ENCODE data around the gene MSI2. TPM values are rescaled to one million over a fixed set of nuclear protein-coding genes. Genes with fewer than 3 reads are reported as not detected.

Gene MSI2
- total RNA-seq, 2 experiments from 2014 or later = 59.6 to 61.7 TPM

- H3K4me3 Mint-ChIP-seq = peak overlapping the region; percentile 83
- H3K27ac Mint-ChIP-seq = peak overlapping the region; percentile 95
- peaks cover 36% of the 10 kb centered on the region for H3K36me3 Mint-ChIP-seq (ENCODE audit: low read depth)
- no peaks in the 10 kb centered on the region for H3K9me3 Mint-ChIP-seq
- no peak for TF ChIP-seq CTCF (IDR thresholded peaks at IDR 0.05)
- POLR2A ChIA-PET = interaction anchor here (0.7 to 1.6 kb wide), 11 partner anchors 9 to 750 kb away, joined by 3 to 5 read pairs (median 3); partner anchors contain the start of gene SRSF1
- peak; percentile 21 for ATAC-seq
- H3K4me1 Mint-ChIP-seq (ENCODE audit: low read depth) = peaks cover 50% of the 10 kb centered on the region
- peak; percentile 59 for DNase-seq
- intact Hi-C loops (cut with micrococcal nuclease) = no loop called here
- H3K27me3 Mint-ChIP-seq = no peaks in the 10 kb centered on the region
- CTCF ChIA-PET = interaction anchor here (0.9 to 6.1 kb wide), 6 partner anchors 14 to 490 kb away, joined by 3 to 54 read pairs (median 4); no protein-coding TSS in a partner anchor
Observed at GRCh38 chr17:57257195-57257894, 1.0 kb downstream of the MSI2 start.

DNA sequence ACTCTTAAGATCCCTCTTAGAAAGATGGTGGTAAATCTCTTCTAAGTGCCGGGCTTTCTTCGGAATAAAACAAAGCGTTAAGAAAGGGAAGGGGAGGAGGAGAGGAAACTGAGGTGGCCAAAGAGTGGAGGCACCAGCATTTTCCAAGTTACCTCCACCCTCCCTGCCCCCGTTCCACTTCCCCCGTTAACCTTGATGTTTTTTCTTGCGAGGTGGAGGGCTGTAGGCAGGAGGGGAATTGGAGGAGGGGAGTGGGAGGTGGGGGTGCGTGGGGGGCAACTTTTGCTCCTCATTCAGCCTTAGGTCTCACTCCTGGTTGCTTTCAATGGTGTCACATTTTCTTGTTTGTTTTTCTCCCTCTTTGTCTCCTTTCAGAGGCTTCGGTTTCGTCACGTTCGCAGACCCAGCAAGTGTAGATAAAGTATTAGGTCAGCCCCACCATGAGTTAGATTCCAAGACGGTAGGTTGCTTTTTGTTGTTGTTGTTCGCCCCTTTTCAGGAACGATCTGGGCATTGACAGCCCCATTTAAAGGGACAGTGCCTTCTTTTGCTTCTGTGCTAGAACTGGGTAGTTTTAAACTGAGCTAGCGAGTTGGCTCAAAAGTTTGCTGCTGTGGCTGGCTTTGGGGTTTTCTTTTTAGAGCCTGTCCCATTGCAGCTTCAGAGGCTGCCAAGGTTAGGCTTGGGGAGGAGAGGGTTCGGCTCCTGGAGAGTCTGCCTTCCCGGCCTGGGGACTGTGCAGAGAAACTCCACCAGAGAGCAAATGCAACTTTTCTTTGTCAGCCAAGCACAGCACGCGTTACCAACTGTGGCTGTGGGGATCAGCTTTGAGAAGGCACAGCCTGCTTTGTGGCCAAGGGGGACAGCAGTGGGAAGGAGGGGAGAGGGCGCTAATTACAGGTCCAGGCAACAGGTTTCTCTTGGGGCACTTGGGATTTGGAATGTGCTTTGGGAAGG, 1.9 kb downstream of the MSI2 start:
- CTCF ChIA-PET = interaction anchor here (1.0 to 6.1 kb wide), 5 partner anchors 14 to 490 kb away, joined by 3 to 54 read pairs (median 4); no protein-coding TSS in a partner anchor
- H3K36me3 Mint-ChIP-seq (ENCODE audit: low read depth) = peaks cover 45% of the 10 kb centered on the region
- ATAC-seq (no peak), DNase-seq (no peak)
- intact Hi-C loops (cut with micrococcal nuclease) = no loop called here
- no peaks in the 10 kb centered on the region for H3K9me3 Mint-ChIP-seq
- no peak for TF ChIP-seq CTCF (IDR thresholded peaks at IDR 0.05)
- no peaks in the 10 kb centered on the region for H3K27me3 Mint-ChIP-seq
- peaks cover 57% of the 10 kb centered on the region for H3K4me1 Mint-ChIP-seq (ENCODE audit: low read depth)
- H3K4me3 Mint-ChIP-seq = peak overlapping the region; percentile 83
- POLR2A ChIA-PET = interaction anchor here (0.7 to 1.6 kb wide), 12 partner anchors 8 to 749 kb away, joined by 3 to 5 read pairs (median 3); partner anchors contain the start of gene SRSF1
- peak overlapping the region; percentile 95 for H3K27ac Mint-ChIP-seq

DNA sequence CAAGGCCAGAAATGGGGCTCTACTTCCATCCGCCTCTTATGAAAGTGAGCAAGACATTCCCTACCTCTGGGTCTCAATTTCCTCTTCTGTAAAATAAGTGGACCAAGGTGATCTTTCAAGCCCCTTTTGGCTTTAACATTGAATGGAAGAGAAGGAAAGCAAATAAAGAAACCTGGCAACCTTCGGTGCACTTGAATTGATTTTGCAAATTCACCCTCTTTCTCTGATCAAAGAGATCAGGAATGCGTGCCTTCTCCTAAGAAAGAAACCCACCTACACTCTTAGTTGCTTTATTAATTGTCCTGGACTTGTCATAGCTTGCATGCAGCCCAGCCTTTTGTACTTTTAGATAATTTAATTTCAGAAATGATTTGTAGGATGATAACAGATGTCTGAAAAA, 3.0 kb downstream of the MSI2 start:
- TF ChIP-seq CTCF (IDR thresholded peaks at IDR 0.05) = no peak
- intact Hi-C loops (cut with micrococcal nuclease) = no loop called here
- DNase-seq (no peak), ATAC-seq (no peak)
- Mint-ChIP-seq H3K4me3 (peak overlapping the region; percentile 83), H3K36me3 (ENCODE audit: low read depth) (peaks cover 54% of the 10 kb centered on the region), H3K27me3 (no peaks in the 10 kb centered on the region), H3K9me3 (no peaks in the 10 kb centered on the region), H3K4me1 (ENCODE audit: low read depth) (peaks cover 64% of the 10 kb centered on the region), H3K27ac (no peak overlapping the region)
- POLR2A ChIA-PET = interaction anchor here (1.3 kb wide), 1 partner anchor 18 kb away, joined by 4 read pairs; no protein-coding TSS in a partner anchor
- CTCF ChIA-PET = interaction anchor here (1.2 to 6.1 kb wide), 4 partner anchors 16 to 524 kb away, joined by 3 to 54 read pairs (median 4); no protein-coding TSS in a partner anchor

DNA sequence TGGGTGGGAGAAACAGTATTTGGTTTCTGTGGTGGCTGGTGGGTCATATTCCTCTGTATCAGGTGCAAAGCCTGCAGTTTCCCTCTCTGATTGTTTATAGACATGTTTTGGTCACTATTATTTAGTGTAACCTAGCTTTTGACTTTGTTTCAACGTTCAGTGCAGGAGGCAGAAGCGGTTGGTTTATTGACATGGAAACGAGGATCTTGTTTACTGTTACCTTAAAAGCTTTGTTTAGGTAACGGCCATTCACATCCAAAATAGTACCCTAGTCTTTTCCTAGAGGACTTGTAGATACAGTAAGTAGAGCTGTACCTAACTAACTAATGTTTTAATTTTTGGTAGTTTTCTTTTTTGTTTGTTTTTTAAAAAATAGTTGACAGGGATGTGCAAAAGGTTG, 3.5 kb downstream of the MSI2 start:
- Mint-ChIP-seq H3K4me3 (peak overlapping the region; percentile 83), H3K9me3 (no peaks in the 10 kb centered on the region), H3K36me3 (ENCODE audit: low read depth) (peaks cover 56% of the 10 kb centered on the region), H3K27ac (no peak overlapping the region), H3K4me1 (ENCODE audit: low read depth) (peaks cover 64% of the 10 kb centered on the region), H3K27me3 (no peaks in the 10 kb centered on the region)
- no peak for TF ChIP-seq CTCF (IDR thresholded peaks at IDR 0.05)
- intact Hi-C loops (cut with micrococcal nuclease) = no loop called here
- POLR2A ChIA-PET = interaction anchor here (1.3 kb wide), 1 partner anchor 18 kb away, joined by 4 read pairs; no protein-coding TSS in a partner anchor
- CTCF ChIA-PET = interaction anchor here (0.7 to 6.1 kb wide), 5 partner anchors 11 to 524 kb away, joined by 3 to 54 read pairs (median 3); no protein-coding TSS in a partner anchor
- DNase-seq (no peak), ATAC-seq (no peak)

Data from activated CD8-positive, alpha-beta T cell treated with anti-CD3 and anti-CD28 coated beads for 36 hours (primary cell).